IMR-90 (cell line): ENCODE measurements around the gene NDRG2. TPM values are rescaled to one million over a fixed set of nuclear protein-coding genes. Genes with fewer than 3 reads are reported as not detected.

Source experiments
- ATAC-seq: fragments of 200-7000 bp; cut with Tn5 transposase; 2 replicates; pipeline ENCODE4 v1.9.1; 2020; ENCODE audit warnings: low read depth, mild to moderate bottlenecking, moderate library complexity
- BruUV-seq: library from RNA; stranded (reverse); fragments of 400-500 nt; replicated peaks from 2 replicates; lab custom pipeline; 2021; lab: Mats Ljungman, UMichigan
- CTCF ChIA-PET: fragments of 300-600 bp; formaldehyde crosslinking; extraction: SDS; loops from one replicate; lab custom pipeline; 2021; ENCODE audit warnings: antibody characterized with exemption; lab: Yijun Ruan, JAX
- POLR2A ChIA-PET: fragments of 300-600 bp; sonication (Branson Sonifier 250); formaldehyde crosslinking; loops from one replicate; lab custom pipeline; 2022; ENCODE audit warnings: antibody characterized with exemption; ENCODE audit not compliant: unreplicated experiment; lab: Charles Lee
- DNase-seq: peaks from one replicate; pipeline ENCODE4 v3.0.0; 2013
- H2AFZ ChIP-seq: replicated peaks from 2 replicates; pipeline ENCODE3; 2013; ENCODE audit warnings: low read length, mild to moderate bottlenecking; ENCODE audit not compliant: poor library complexity
- H2AK5ac ChIP-seq: 2 replicates; pipeline ENCODE4 v1.6.1; 2013; ENCODE audit warnings: low read depth, low read length, inconsistent platforms
- H2AK9ac ChIP-seq: replicated peaks from 2 replicates; pipeline ENCODE3; 2013; ENCODE audit warnings: mild to moderate bottlenecking, low read depth, low read length, moderate library complexity; ENCODE audit not compliant: poor library complexity
- H2BK120ac ChIP-seq: 2 replicates; pipeline ENCODE4 v1.6.1; 2013; ENCODE audit warnings: low read depth, low read length, inconsistent platforms
- H2BK15ac ChIP-seq: 3 replicates; pipeline ENCODE4 v1.6.1; 2013; ENCODE audit warnings: low read depth, low read length, inconsistent platforms
- H2BK20ac ChIP-seq: 2 replicates; pipeline ENCODE4 v1.6.1; 2013; ENCODE audit warnings: low read depth, mild to moderate bottlenecking, inconsistent platforms, low read length, moderate library complexity
- H2BK5ac ChIP-seq: 2 replicates; pipeline ENCODE4 v1.6.1; 2013; ENCODE audit warnings: mild to moderate bottlenecking, low read depth, low read length, inconsistent platforms; ENCODE audit not compliant: poor library complexity, severe bottlenecking
- H3K14ac ChIP-seq: replicated peaks from 2 replicates; pipeline ENCODE4 v1.6.1; 2013; ENCODE audit warnings: low read depth, low read length, inconsistent platforms
- H3K18ac ChIP-seq: 2 replicates; pipeline ENCODE4 v1.6.1; 2013; ENCODE audit warnings: low read depth, low read length, control low read depth
- H3K23ac ChIP-seq: 2 replicates; pipeline ENCODE4 v1.6.1; 2013; ENCODE audit warnings: low read depth, low read length, inconsistent platforms
- H3K27ac ChIP-seq: 2 replicates; pipeline ENCODE4 v1.5.1; 2013; ENCODE audit warnings: mild to moderate bottlenecking, control low read depth, low read length; ENCODE audit not compliant: insufficient read depth
- H3K27me3 ChIP-seq: 2 replicates; pipeline ENCODE4 v1.6.1; 2013; ENCODE audit warnings: low read length; ENCODE audit not compliant: control insufficient read depth, insufficient read depth
- H3K36me3 ChIP-seq: 2 replicates; pipeline ENCODE4 v1.6.1; 2013; ENCODE audit warnings: low read length, mixed read lengths; ENCODE audit not compliant: control insufficient read depth, insufficient read depth
- H3K4ac ChIP-seq: 2 replicates; pipeline ENCODE4 v1.6.1; 2013; ENCODE audit warnings: low read depth, low read length, inconsistent platforms
- H3K4me1 ChIP-seq: 2 replicates; pipeline ENCODE4 v1.6.1; 2013; ENCODE audit warnings: low read length, mixed read lengths; ENCODE audit not compliant: control insufficient read depth, insufficient read depth
- H3K4me2 ChIP-seq: 2 replicates; pipeline ENCODE4 v1.6.1; 2013; ENCODE audit warnings: low read depth, mild to moderate bottlenecking, control low read depth, low read length, moderate library complexity
- H3K4me3 ChIP-seq: 2 replicates; pipeline ENCODE4 v1.5.1; 2013; ENCODE audit warnings: low read depth, mild to moderate bottlenecking, control low read depth, low read length, moderate library complexity; ENCODE audit not compliant: insufficient read depth
- H3K56ac ChIP-seq: 2 replicates; pipeline ENCODE4 v1.6.1; 2013; ENCODE audit warnings: low read length, inconsistent platforms; ENCODE audit not compliant: insufficient read depth; ENCODE audit errors: extremely low read depth
- H3K79me1 ChIP-seq, 2 experiments: 2 replicates each; pipeline ENCODE4 v1.6.1; 2013; ENCODE audit warnings: low read length in 2 of 2, inconsistent platforms in 1 of 2, low read depth in 1 of 2
- H3K9ac ChIP-seq: 2 replicates; pipeline ENCODE4 v1.6.1; 2013; ENCODE audit warnings: low read depth, low read length, control low read depth
- H3K9me1 ChIP-seq: 2 replicates; pipeline ENCODE4 v1.6.1; 2013; ENCODE audit warnings: low read length, inconsistent platforms; ENCODE audit not compliant: insufficient read depth
- H3K9me3 ChIP-seq: 2 replicates; pipeline ENCODE4 v1.6.1; 2013; ENCODE audit warnings: low read length; ENCODE audit not compliant: control insufficient read depth, insufficient read depth
- H4K20me1 ChIP-seq: 2 replicates; pipeline ENCODE4 v1.6.1; 2013; ENCODE audit warnings: low read length, inconsistent platforms; ENCODE audit not compliant: insufficient read depth
- H4K5ac ChIP-seq: 2 replicates; pipeline ENCODE4 v1.6.1; 2013; ENCODE audit warnings: mild to moderate bottlenecking, low read depth, low read length, control low read depth
- H4K8ac ChIP-seq, 2 experiments: 2 replicates each; pipeline ENCODE4 v1.6.1; 2013; ENCODE audit warnings: low read depth in 2 of 2, low read length in 2 of 2, control low read depth in 1 of 2, inconsistent platforms in 1 of 2
- H4K91ac ChIP-seq: 2 replicates; pipeline ENCODE4 v1.6.1; 2013; ENCODE audit warnings: low read depth, low read length, inconsistent platforms; ENCODE audit not compliant: insufficient read depth
- MAFK ChIP-seq: IDR thresholded peaks from 2 replicates; pipeline ENCODE4 v1.6.1; 2012; ENCODE audit warnings: low read depth, low read length, improper control_type of control experiment
- WGBS, 2 experiments: methylation state at CpG; one replicate each; pipeline versions ENCODE4 v1.1.5 to v1.1.7; 2013; ENCODE audit warnings: missing lambda C conversion rate in 2 of 2; ENCODE audit not compliant: insufficient read length in 1 of 2; ENCODE audit errors: extremely low coverage in 2 of 2; 5-methylcytosine and 5-hydroxymethylcytosine counted together
- dilution Hi-C: fragments of 300-500 bp; cut with HindIII; formaldehyde crosslinking; loops from one replicate; pipeline ENCODE4 v1.14.3; 2018; ENCODE audit warnings: low sequenced_read_pairs; ENCODE audit not compliant: unreplicated experiment
- in situ Hi-C: fragments of 300-500 bp; cut with MboI; formaldehyde crosslinking; loops from 3 replicates; pipeline ENCODE4 v1.14.3; 2019; ENCODE audit warnings: low sequenced_read_pairs, inconsistent platforms, mixed read lengths
- intact Hi-C: fragments of 100-400 bp; cut with micrococcal nuclease; formaldehyde crosslinking; loops from 2 replicates; pipeline ENCODE4 v1.10.0; 2022
- polyA plus RNA-seq, 3 experiments: library from polyadenylated mRNA; depleted of rRNA; stranded (reverse); fragments of >200 nt; gene quantifications; 2 replicates each; pipeline ENCODE4 v1.2.3, GENCODE V29; 2012; ENCODE audit warnings: low replicate concordance in 1 of 3
- total RNA-seq: library from RNA; depleted of rRNA; stranded (reverse); fragments of >200 nt; gene quantifications from 2 replicates; pipeline ENCODE4 v1.2.3, GENCODE V29; 2012

NDRG2 gene
- total and polyA plus RNA-seq, 2 of the 4 experiments (the other 2 are of a cell fraction): 0.36 to 1.5 TPM

DNA sequence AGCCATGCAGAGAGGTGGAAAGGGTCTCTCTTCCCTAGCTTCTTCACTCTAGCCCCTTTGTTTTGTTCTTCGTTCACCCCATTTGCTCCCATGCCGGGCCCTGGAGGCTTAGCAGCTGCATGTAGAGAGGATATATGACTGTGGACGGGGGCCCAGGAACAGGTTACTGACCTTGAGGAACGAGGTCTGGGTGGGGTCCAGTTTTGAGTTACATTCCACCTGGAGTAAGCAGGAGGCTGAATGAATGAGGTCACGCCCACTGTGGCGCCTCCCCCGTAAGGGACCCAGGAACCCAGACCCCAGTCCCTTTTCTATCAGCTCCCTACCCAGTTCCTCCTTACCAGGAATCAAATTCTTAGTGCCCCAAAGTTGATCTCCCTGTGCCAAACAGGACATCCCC, 6.6 kb downstream of the NDRG2 start:
- Histone ChIP-seq H3K9ac (no peak overlapping the region), H3K9me3 (no peaks in the 10 kb centered on the region), H3K4me3 (no peak overlapping the region), H3K14ac (no peak overlapping the region), H2AK5ac (no peak overlapping the region), H2BK15ac (no peak overlapping the region), H2AK9ac (no peak overlapping the region), H3K27ac (no peak overlapping the region), H2BK120ac (no peak overlapping the region), H3K36me3 (no peaks in the 10 kb centered on the region), H3K4ac (no peak overlapping the region), H3K4me1 (no peaks in the 10 kb centered on the region), H2BK5ac (no peak overlapping the region), H4K91ac (no peak overlapping the region), H2BK20ac (no peak overlapping the region), H2AFZ (no peak overlapping the region), H3K56ac (no peak overlapping the region), H3K18ac (no peak overlapping the region), H3K27me3 (peaks cover 35% of the 10 kb centered on the region), H4K5ac (no peak overlapping the region), H3K9me1 (no peaks in the 10 kb centered on the region), H4K8ac (no peak overlapping the region), H3K23ac (no peak overlapping the region), H3K4me2 (no peak overlapping the region), H4K20me1 (no peaks in the 10 kb centered on the region), H3K79me1 (no peaks in the 10 kb centered on the region)
- intact Hi-C loops (no loop called here), in situ Hi-C loops (loop anchor here (5.0 kb wide), 1 partner anchor 84 kb away; the partner anchor contains the start of gene TMEM253), dilution Hi-C loops (no loop called here)
- ATAC-seq (no peak), DNase-seq (no peak)
- WGBS, 2 experiments: 60% methylated on average over 1 of the region's 7 CpGs; no CpG with 5 or more reads in 1 of the 2 experiments
- no TSS peak for BruUV-seq
- TF ChIP-seq MAFK: no peak
- ChIA-PET CTCF (interaction anchor here (1.0 kb wide), 1 partner anchor 13 kb away, joined by 4 read pairs; no protein-coding TSS in a partner anchor), POLR2A (no interaction called here)
